ENCODE measurements around the gene POLR3C. TPM values are rescaled to one million over a fixed set of nuclear protein-coding genes. Genes with fewer than 3 reads are reported as not detected.

The POLR3C gene
- total RNA-seq, 4 donors from 2014 or later: 15.0 to 31.7 (median 21.0) TPM

DNA sequence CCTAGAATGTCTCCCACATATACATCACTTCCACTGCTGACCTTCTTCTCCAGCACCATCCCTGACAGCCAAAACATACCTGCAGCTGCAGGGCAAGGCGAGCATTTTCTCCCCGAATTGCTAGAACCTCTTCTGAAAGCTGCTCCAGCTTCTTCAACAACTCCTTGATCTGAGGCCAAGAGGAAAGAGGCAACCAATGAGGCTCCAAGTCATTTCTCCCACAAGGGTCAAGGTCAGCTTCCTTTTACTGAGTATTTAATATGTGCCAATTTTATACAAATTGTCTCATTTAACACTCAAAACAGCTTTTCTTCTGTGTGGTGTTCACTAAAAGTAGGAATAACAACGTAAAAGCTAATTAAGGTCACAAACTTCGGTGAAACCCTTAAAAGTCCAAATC is 44.2 kb downstream of the POLR3C start:
- no peak for DNase-seq
- no peaks in the 10 kb centered on the region for H3K27me3 ChIP-seq
- peaks cover 9 to 27% (median 14%) of the 10 kb centered on the region in 3 donors for H3K4me1 ChIP-seq
- no peaks in the 10 kb centered on the region for H3K9me3 ChIP-seq
- TF ChIP-seq POLR2A (IDR thresholded peaks at IDR 0.05): no peak
- TF ChIP-seq, protein P1, sequence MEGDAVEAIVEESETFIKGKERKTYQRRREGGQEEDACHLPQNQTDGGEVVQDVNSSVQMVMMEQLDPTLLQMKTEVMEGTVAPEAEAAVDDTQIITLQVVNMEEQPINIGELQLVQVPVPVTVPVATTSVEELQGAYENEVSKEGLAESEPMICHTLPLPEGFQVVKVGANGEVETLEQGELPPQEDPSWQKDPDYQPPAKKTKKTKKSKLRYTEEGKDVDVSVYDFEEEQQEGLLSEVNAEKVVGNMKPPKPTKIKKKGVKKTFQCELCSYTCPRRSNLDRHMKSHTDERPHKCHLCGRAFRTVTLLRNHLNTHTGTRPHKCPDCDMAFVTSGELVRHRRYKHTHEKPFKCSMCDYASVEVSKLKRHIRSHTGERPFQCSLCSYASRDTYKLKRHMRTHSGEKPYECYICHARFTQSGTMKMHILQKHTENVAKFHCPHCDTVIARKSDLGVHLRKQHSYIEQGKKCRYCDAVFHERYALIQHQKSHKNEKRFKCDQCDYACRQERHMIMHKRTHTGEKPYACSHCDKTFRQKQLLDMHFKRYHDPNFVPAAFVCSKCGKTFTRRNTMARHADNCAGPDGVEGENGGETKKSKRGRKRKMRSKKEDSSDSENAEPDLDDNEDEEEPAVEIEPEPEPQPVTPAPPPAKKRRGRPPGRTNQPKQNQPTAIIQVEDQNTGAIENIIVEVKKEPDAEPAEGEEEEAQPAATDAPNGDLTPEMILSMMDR (IDR thresholded peaks at IDR 0.05): no peak
- 70 to 80% methylated on average over 4 of the region's 4 CpGs for WGBS, 2 donors
- intact Hi-C loops (cut with DNase I): no loop called here
- H3K36me3 ChIP-seq: peaks cover 0 to 36% (median 0%) of the 10 kb centered on the region in 3 donors
- no peak overlapping the region for H3K4me3 ChIP-seq
- no peak overlapping the region for H3K27ac ChIP-seq

DNA sequence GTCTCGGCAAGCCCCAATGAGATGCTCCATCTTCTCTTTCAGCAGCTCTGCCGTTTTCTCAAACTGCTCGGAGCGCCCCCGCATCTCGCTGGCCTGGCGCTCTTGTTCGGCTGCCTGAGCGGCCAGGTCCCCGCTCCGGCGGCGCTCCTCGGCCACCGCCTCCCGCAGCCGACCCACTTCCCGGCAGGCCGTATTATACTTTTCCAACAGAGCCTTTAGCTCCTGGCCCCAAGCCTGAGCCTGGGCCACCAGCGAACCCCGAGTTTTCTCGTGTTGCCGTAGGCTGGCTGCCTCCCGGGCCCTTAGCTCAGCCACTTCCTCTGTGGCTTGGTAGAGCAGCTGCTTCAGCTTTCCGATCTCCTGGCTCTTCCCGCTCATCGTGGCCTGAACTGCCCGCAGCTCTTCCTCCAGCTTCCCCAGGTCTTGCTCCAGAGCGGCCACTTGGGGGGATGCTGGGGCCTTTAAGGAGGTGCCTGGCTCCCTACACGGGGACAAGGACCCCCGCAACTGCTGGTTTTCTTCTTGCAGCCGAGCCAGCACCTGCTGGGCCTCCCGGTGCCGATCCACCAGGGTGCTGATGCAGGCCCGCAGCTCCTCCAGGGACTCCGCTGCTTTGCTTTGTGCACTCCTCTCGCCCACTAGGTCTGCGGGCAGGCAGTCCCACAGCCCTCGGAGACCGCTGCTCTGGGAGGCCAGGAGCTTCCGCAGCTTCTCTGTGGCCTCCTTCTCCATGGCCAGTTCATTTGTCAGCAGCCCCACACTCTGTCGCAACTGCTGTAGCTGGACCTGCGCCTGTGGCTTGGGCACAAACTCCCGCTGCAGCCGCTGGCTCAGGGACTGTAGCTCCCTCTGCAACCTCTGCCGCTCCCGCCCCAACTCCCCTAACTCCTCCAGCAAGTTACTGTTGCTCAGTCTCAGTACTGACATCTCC is 48.3 kb downstream of the POLR3C start:
- Histone ChIP-seq H3K36me3 (peaks cover 0 to 23% (median 0%) of the 10 kb centered on the region in 3 donors), H3K27ac (peak overlapping the region; percentile 61 to 85 (median 80)), H3K4me1 (peaks cover 9 to 30% (median 14%) of the 10 kb centered on the region in 3 donors), H3K9me3 (no peaks in the 10 kb centered on the region), H3K27me3 (no peaks in the 10 kb centered on the region), H3K4me3 (peak overlapping the region; percentile 23 to 62 (median 51))
- intact Hi-C loops (cut with DNase I): no loop called here
- peak in 1 of 4 donors; percentile 21 for TF ChIP-seq POLR2A (IDR thresholded peaks at IDR 0.05)
- TF ChIP-seq, protein P1 (IDR thresholded peaks at IDR 0.05): no peak
- DNase-seq: no peak
- WGBS, 2 donors: 21 to 41% methylated on average over 22 to 43 of the region's 47 CpGs

DNA sequence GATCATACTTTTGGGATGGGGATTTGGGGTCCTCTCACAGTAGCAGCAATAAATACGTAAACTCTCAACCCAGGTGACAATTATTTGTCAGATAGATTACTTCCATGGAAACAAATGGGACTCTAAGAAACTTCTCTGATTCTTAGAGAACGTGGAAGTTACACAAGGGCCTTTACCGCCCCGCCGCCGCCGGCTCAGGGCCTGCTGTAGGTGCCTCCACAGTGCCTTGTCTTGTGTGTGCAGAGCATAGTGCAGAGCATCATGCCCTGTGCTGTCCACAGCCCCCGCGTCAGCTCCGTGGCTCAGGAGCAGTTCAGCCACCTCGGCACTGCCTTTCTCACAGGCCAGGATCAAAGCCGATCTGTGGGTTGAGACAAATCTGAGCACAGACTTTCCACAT is 50.6 kb downstream of the POLR3C start:
- Histone ChIP-seq H3K27ac (no peak overlapping the region), H3K27me3 (no peaks in the 10 kb centered on the region), H3K9me3 (no peaks in the 10 kb centered on the region), H3K4me3 (no peak overlapping the region), H3K4me1 (peaks cover 18 to 54% (median 20%) of the 10 kb centered on the region in 3 donors), H3K36me3 (peaks cover 0 to 10% (median 0%) of the 10 kb centered on the region in 3 donors)
- DNase-seq: no peak
- intact Hi-C loops (cut with DNase I): no loop called here
- TF ChIP-seq, protein P1 (IDR thresholded peaks at IDR 0.05): no peak
- no peak for TF ChIP-seq POLR2A (IDR thresholded peaks at IDR 0.05)
- WGBS, 2 donors: 80 to 87% methylated on average over 9 to 12 of the region's 12 CpGs

DNA sequence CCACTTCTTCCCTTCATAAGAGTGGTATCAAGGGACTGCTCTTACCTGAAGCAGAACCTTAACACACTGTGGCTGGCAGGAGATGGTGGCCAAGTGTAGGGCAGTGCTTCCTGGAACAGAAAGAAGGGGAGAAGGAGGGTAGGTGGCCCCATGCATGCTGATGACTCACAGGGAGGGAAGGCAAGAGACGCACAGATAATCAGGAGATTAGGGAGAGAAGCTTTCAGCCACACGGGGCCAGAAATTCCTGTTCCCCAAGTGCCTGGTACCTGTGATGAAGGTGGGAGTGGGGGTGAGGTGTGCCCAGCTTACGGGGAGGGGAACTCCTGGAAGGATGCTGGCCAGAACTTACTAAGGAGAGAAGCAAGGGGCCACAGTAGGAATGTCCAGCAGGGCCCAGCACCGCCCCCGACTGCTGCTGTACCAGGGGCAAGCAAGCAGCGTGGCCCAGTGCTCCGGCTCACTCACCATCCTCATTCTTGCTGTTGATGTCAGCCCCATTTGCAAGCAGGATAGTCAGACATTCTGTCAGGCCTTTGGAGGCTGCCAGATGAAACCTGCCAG is 54.0 kb downstream of the POLR3C start:
- Histone ChIP-seq H3K27me3 (no peaks in the 10 kb centered on the region), H3K36me3 (peaks cover 0 to 10% (median 0%) of the 10 kb centered on the region in 3 donors), H3K4me3 (no peak overlapping the region), H3K4me1 (peaks cover 7 to 45% (median 11%) of the 10 kb centered on the region in 3 donors), H3K27ac (peak overlapping the region; percentile 6 to 90 (median 82)), H3K9me3 (no peaks in the 10 kb centered on the region)
- intact Hi-C loops (cut with DNase I): no loop called here
- DNase-seq: no peak
- 45 to 66% methylated on average over 5 to 7 of the region's 7 CpGs for WGBS, 2 donors
- TF ChIP-seq, protein P1 (IDR thresholded peaks at IDR 0.05): no peak
- no peak for TF ChIP-seq POLR2A (IDR thresholded peaks at IDR 0.05)

DNA sequence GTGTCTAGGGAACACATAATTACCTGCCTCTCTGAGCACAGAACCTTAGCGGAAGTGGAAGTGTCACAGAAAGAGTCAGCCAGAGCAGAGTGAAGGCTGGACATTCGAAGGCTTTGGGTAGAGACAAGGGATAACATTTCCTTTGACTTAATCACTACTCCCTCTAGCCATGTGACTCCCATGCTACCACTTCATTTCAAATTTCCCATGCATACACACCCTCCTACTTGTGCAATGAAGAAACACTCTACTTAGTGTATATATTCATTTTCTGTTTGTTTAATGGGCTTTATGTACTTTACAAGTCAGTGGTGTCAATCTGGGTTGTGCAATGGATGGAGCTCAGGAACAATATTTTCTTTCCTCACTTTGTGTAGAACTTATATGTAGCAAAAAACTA is 54.7 kb downstream of the POLR3C start:
- H3K4me3 ChIP-seq: no peak overlapping the region
- 43 to 45% methylated on average over 2 of the region's 2 CpGs for WGBS, 2 donors
- peaks cover 6 to 41% (median 11%) of the 10 kb centered on the region in 3 donors for H3K4me1 ChIP-seq
- no peak for TF ChIP-seq POLR2A (IDR thresholded peaks at IDR 0.05)
- TF ChIP-seq, protein P1 (IDR thresholded peaks at IDR 0.05): no peak
- peaks cover 0 to 5% (median 0%) of the 10 kb centered on the region in 3 donors for H3K36me3 ChIP-seq
- no peaks in the 10 kb centered on the region for H3K27me3 ChIP-seq
- H3K9me3 ChIP-seq: no peaks in the 10 kb centered on the region
- peak overlapping the region; percentile 62 to 90 (median 82) for H3K27ac ChIP-seq
- DNase-seq: no peak
- intact Hi-C loops (cut with DNase I): no loop called here

Measured in esophagus squamous epithelium (tissue), 5 donors.